Activated naive CD8-positive, alpha-beta T cell treated with anti-CD3 and anti-CD28 coated beads, Interleukin-2, amount 50 U/mL, for 16 hours (primary cell): ENCODE data around the gene PCSK7.
A peak's percentile ranks its signal among the peaks of the same experiment; 100 is the strongest.
"Not testable (repeated sequence)": the region's sequence is repeated elsewhere in the genome, so short reads cannot be mapped to it uniquely, and the experiment has no call there.

Source experiments
- DNase-seq: peaks from one replicate; pipeline ENCODE4 v3.0.0-alpha.2; 2020; ENCODE audit warnings: low read depth, low spot score

PCSK7 gene

DNA sequence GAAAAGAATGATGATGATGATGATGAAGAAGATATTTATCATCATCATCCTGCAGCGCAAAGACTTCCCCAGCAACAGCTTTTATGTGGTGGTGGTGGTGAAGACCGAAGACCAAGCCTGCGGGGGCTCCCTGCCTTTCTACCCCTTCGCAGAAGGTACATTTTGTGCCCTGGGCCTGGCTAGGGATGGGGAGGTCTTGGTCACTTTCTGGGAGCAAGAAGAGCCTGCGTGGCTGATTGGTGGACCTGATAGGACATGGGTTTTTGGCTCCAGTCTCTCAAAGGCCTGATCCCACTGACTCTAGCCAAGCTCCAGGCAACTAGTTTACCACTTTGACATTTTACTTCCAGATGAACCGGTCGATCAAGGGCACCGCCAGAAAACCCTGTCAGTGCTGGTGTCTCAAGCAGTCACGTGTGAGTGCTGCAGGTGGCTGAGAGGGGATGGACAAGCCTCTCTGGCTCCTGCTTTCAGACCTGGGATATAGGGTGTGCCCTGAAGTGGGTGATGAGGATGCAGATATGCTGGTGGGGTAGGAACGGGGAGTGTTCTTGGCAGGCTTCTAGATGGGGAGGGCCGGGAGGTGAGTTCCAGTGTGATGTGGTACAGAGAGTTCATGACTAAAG lies 48.0 kb downstream of the PCSK7 start:
- no peak for DNase-seq

DNA sequence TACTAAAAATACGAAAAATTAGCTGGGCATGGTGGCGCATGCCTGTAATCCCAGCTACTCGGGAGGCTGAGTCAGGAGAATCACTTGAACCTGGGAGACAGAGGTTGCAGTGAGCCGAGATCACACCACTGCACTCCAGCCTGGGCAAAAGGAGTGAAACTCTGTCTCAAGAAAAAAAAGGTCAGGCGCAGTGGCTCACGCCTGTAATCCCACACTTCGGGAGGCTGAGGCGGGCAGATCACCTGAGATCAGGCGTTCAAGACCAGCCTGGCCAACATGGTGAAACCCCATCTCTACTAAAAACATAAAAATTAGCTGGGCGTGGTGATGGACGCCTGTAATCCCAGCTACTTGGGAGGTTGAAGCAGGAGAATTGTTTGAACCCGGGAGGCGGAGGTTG lies 48.7 kb downstream of the PCSK7 start:
- DNase-seq, result not testable (repeated sequence)

DNA sequence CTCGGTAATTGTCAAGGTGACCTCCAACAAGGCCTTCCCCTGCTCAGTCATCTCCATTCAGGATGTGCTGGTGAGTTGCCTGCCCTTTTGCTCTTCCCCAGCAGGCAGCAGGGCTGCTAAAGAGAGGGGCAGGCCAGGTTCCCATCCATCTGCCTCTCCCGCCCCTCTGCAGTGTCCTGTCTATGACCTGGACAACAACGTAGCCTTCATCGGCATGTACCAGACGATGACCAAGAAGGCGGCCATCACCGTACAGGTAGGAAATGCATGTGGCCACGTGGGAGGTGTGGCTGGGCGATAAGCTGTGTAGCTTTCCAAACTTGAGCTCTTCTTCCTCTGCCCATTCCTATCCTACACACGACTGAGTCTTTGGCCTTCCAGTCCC lies 49.3 kb downstream of the PCSK7 start:
- DNase-seq, result no peak

DNA sequence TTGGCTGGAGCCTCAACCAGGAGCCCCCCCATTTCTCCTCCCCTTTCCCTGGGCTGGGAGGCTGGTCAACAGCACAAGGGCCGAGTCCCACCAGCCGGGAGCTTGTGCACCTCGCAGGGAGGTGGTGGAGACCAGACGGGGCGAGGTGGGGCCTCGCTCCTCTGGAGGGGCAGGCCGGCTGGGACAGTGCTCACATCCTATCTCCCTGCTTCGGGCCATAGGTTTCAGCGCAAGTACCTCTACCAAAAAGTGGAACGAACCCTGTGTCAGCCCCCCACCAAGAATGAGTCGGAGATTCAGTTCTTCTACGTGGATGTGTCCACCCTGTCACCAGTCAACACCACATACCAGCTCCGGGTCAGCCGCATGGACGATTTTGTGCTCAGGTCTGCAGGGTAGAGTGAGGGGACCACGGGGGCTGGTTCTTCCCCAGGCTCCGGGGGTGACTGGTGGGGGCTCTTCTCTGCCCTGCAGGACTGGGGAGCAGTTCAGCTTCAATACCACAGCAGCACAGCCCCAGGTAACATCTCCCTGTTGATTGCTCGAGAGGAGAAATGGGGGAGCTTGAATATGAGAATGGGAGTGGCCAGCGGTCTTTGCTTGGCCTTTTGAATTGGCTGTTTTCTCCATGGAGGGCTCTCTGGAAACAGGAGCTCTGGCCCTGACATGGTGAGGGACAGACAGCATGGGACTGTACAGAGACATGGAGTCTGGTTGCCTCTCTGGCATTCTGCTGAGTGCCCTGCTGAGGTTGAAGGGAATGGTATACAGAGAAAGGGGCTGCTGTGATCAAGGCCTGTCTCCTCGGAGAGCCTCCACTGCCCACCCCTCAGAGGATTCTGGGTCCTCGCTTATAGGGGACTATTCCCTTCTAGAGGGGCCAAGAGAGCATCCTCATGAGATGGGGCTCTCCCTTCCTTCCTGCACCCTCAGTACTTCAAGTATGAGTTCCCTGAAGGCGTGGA lies 50.0 kb downstream of the PCSK7 start:
- no peak for DNase-seq

DNA sequence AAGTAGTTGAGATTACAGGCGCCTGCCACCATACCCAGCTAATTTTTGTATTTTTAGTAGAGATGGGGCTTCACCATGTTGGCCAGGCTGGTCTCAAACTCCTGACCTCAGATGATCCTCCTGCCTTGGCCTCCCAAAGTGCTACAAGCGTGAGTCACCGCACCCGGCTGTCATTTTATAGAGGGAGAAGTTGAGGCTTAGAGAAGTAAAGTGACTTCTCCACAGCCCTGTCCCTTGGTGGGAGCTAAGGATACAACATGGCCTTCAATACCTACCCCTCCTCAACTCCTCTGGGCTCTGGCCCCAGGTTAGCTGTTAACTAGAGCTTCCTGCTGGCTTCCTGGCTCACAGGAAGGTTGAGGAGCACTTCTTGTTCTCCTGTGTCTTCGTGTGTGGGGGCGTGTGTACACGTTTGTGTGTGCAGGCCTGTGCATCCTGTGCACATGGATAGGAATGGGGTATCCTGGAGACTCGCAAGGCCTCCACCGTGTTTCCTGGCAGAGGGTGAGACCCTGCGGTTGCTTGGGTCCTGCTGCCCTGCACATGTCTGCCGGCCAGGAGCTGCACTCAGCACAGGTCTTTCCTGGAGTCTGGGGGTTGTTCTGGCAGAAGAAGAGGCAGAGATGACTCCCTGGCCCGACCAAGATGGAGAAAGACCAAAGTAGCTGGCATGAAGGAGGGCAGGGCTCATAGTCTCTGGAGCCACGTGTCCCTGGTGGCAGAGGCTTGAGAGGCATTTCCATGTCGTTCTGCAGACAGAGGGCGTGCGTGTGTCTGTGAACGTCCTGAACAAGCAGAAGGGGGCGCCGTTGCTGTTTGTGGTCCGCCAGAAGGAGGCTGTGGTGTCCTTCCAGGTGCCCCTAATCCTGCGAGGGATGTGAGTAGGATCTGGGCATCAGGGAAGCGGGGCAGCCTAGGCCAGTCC lies 51.0 kb downstream of the PCSK7 start:
- DNase-seq, result no peak

DNA sequence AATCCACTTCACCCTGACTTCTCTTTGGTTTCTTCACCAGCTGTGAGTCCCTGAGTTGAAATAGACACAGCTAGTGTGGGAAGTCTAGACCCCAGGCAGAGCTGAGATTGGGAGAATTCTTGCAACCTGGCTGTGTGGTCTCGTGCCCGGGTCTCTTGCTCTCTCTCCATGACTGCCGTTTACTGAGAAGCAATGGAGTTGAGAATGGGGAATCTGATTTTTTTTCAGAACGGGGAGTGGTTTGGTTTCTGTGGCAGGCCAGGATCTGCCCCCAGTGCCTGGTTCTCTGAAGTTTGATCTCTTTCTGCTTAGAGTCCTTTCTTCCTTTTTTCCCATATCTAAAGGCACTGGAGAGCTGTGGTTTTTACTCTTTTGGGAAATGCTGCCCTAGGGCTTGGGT lies 51.9 kb downstream of the PCSK7 start:
- no peak for DNase-seq

DNA sequence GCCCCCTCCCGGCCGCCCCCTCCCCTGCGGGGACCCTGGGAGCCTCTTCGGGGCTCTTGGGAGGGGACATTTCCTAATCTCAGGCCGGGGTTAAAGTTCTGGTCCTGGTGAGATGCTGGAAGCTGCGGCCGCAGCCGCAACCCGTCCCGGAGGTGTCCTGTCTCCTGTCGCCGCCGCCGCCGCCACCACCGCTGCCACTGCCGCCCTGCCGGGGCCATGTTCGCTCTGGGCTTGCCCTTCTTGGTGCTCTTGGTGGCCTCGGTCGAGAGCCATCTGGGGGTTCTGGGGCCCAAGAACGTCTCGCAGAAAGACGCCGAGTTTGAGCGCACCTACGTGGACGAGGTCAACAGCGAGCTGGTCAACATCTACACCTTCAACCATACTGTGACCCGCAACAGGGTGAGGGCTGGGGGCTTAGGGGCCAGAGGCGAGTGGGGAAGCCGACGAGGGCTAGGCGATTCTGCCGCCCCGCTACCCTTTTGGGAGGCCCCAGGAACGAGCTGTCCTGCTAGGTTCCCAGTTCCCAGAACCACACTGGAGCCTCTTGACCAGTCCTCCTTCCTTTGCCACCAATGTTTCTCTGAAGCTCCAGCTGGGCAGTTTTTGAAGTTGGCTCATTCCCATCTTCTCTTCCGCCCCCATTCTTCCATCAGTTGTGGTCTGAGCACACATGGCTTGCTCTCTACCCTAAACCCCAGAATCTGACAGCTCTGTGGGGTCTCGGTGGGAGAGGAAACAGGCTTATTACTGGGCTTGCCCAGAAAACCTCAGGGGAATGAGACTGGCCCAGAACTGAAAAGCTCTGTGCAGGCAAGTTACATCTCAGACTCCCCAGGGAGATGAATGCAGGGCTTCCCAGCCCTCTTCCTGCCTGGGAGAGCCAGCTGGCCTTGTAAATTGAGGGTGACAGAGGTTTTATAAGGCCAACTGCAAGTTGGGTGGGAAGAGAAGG lies 52.5 kb downstream of the PCSK7 start:
- DNase-seq, result no peak

DNA sequence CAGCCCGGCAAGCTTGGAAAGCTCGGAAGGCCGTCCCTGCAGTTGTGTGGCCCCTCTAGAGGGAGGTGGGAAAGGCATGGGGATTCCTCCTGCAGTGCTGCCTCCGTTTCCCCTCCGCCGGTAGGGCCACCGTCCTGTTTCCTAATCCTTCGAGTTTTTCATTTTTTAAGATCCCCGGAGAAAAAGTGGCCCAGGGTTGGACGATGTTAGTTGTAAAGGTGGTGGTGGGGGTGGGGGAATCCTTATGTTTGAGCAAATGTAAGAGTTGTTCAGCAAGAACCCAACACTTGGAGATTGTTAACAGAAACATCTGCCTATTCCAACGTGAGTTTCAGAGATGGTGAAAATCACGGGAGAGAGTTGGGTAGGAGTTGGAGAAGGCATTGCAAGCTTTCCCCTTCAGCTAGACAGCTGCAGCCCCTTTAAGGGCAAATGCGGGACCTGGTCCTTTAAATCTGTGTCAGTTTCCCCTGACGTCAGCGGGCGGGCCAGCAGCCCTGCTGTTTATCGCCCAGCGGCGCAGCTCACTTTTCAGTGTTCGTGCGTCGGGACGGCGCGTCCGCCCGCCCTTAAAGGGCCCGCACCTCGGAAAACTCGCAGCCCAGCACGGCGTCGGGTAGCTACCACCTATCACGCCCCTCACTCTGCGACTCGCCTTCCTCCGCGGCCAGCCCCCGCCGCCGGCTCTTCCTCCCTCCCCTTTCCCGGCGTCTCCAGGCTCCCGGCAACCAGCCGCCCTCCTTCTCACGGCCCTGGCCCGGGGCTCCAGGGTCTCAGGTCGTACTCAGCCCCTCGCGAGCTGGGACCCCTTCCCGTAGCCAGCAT lies 53.5 kb downstream of the PCSK7 start, which contains the start of gene SIDT2:
Gene SIDT2 (plus strand): TSS at position 534 of the 825 bp plus-strand sequence. CDS start 521 bp downstream, outside the sequence.
- peak; percentile 74 for DNase-seq

DNA sequence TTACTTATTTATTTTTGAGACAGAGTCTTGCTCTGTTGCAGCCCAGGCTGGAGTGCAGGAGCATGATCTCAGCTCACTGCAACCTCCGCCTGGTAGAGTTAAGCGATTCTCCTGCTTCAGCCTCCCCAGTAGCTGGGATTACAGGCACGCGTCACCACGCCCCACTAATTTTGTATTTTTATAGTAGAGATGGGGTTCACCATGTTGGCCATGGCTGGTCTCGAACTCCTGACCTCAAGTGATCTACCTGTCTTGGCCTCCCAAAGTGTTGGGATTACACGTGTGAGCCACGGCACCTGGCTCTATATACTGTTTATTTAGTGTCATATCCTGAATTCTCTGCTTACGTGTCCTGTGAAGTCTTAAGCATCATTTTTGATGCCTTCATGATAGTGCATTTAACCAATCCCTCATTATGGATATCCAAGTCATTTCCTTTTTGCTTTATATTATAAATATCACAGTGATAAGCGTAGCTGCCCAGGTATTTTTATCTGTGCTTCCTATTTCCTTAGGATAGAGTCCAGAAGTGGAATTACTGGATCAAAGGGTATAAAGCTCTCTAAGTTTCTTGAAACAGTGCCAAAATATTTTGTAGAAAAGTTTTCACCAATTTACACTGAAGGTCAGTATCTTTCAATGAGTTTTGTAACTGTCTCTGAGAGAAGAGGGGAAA lies 54.2 kb downstream of the PCSK7 start:
- DNase-seq, result no peak

DNA sequence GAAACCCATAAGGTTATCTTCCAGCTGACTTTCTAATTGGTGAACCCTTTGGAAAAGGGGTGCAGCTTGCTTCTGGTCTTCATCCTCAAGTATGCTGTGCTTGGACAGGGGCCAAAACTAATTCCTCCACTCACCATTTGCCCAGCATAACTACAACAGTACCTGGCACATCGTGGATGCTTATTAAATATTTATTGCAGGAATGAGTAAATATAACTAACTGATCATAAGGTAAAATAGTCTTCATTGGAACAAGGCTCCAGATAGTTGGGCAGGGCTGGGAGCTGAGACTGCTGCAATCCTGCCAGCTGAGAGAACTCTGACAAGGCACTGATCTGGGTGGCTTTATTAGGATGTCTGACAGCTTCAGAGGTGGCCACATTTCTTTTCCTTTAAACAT lies 55.7 kb downstream of the PCSK7 start:
- no peak for DNase-seq

DNA sequence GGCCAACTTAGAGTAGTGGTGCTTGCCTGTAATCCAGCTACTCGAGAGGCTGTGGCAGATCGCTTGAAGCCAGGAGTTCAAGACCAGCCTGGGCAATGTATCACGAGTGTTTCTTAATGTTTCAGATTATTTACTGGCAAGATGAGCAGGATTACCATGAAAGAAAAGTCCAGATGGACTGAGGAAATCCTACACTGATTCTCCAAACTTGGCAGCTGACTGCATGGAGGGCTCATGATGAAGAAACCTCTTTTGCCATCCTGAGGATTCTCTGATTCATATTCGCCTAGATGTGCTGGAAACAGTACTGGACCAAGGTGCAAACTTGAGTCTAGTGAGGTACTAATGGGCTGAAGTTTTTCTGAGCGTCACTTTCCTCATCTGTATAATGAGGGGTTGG lies 56.1 kb downstream of the PCSK7 start:
- no peak for DNase-seq

DNA sequence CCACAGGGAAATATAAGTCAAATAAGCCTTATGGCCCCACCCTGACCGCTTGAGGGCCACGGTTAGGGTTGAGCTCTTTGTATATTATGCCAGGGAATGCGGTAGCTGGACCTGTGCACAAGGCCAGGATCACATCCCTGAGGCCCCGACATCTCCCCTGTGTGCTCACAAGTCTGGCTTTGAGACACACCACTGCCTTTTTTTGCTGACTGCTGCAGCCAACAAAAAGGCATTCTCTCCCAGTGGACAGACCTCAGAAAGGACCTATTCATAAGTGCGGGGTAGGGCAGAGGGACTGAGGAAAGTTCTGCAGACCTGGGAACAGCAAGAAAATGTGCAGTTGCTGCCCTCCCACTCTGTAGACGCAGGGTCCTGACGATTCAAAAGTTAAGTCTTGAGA lies 56.8 kb downstream of the PCSK7 start:
- DNase-seq, result no peak

DNA sequence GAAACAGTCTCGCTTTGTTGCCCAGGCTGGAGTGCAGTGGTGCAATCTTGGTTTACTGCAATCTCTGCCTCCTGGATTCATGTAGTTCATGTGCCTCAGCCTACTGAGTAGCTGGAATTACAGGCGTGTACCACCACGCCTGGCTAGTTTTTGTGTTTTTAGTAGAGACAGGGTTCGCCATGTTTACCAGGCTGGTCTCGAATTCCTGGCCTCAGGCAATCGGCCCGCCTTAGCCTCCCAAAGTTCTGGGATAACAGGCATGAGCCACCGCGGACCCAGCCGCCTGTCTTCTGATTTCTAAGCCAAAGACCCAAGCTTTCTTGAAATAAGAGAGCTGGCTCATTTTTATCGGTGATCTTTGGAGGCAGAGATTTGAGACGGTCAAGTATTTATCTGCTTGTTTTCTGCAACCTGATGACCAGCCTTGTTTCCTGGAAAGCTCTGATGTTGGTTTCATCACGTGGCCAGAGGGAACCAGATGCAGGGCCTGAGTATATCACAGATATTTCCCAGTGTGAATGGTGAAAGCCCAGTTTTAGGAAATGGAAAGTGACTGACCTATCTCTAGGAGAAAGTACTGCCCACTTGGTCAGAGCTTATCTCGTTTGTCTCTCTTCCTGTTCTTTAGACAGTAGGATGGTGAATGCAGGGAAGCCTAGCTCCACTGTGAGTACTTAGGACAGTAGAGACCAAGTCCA lies 59.0 kb downstream of the PCSK7 start:
- no peak for DNase-seq

DNA sequence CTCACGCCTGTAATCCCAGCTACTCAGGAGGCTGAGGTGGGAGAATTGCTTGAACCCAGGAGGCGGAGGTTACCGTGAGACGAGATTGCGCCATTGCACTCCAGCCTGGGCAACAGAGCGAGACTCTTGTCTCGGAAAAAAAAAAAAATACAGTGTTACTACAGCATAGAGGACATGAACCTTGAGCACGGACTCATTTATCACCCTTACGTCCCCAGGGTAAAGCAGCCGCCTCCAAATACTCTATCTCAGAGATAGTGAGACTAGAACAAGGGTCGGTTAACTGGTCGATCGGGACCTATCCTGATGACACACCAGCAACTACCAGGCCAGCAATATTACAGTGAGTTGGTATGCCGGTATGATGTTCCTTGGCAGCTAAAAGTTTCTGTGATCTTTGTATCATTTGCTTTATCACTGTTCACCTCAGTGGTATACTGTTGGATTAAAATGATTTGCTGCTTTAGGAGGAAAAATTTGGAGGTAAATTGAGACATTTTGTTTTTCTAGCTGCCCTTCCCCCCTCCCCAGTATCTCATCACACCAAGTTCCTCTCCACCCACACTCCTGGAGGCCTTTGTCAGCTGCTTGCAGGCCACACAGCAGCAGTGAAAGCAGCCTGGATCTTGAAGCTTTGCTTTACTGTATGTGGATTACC lies 60.3 kb downstream of the PCSK7 start:
- no peak for DNase-seq

DNA sequence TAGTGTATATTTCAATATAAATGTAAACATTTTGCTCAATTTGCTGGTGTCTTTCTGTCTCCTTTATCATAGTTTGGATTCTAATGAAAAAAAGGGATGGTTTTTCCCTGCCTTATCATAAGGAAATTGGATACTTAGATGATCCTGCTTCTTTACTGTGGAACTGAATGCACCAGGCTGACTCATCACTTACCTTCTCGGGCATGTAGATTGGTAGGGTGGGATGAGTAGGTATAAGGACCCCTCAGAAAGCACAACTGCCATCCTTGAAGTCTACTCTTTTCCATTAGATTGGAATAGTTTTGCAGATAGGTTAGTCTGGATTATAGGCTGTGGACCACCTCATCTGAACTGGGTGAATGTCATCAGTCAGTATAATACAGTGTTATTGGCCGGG lies 60.9 kb downstream of the PCSK7 start:
- DNase-seq, result no peak

DNA sequence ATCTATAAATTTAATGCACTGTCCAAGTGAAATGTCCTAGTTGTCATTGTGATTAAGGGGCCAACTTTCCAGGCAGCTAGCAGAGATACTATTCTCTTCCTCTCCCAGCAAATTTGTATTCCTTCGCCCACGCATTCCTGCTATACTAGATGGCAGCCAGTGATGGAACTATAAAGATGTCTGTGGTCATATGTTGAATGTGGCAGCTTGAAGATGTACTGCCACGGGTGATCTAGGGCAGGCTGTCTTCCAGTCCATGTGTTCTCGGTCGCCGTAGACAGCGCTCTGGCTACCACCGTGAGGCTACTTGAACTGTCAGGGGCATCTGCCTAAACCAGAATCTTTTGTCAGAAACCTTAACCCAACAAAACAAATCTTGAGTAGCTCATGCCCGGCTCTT lies 61.7 kb downstream of the PCSK7 start:
- DNase-seq, result no peak

DNA sequence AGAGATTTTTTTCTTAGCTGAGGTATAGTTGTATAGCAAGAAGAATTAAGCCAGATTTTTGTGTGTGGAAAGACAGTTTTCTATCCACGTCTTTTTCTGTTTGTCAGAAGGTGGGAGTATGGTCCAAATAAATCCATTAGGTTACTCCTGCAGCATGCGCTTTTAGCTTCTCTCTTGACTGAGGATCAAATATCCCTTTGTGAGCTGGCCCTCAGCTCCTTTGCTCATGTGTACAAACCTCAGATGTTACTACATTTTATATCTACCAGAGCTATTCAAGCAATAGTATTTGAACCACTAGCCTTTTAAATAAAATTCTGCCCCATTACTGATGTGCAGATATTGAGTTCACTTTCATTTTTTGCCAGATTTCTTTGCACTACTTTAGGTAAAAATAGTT lies 62.1 kb downstream of the PCSK7 start:
- DNase-seq, result no peak

DNA sequence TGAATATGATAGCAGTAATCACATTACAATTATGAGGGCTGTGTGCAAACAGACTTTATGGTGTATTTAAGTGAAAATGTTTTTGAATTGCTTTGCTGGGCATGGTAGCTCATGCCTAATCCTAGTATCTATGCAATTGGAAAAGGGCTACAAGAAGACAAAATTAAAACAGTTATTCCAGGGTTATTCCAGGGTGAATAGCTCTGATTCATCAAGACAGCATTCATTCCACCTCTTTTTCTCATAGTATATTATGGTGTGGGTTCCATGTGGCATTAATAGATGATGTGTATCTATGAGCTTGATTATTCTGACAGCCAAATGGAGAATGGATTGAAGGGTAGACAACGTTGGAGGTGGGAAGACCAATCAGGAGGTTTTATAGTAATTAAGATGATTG lies 65.4 kb downstream of the PCSK7 start:
- no peak for DNase-seq
